ENCODE data around the gene COL9A3. TPM values are rescaled to one million over a fixed set of nuclear protein-coding genes. Genes with fewer than 3 reads are reported as not detected.
A peak's percentile ranks its signal among the peaks of the same experiment; 100 is the strongest.

The COL9A3 gene
- total and polyA plus RNA-seq, 8 donors: 1.7 to 183 (median 9.5) TPM

- no peak for TF ChIP-seq CTCF (IDR thresholded peaks at IDR 0.05)
Measured at GRCh38 chr20:62799459-62799858, 17.4 kb upstream of the COL9A3 start.

GRCh38 chr20:62799873-62800272 is 17.0 kb upstream of the COL9A3 start:
- no peak overlapping the region for H3K27ac ChIP-seq
- DNase-seq: no peak
- no peaks in the 10 kb centered on the region for H3K27me3 ChIP-seq
- H3K4me1 ChIP-seq: peaks cover 0 to 6% (median 0%) of the 10 kb centered on the region in 3 donors
- 87 to 91% methylated on average over 10 of the region's 10 CpGs for WGBS, 2 donors
- H3K9me3 ChIP-seq: no peaks in the 10 kb centered on the region
- H3K4me3 ChIP-seq: no peak overlapping the region
- intact Hi-C loops (cut with DNase I): no loop called here
- peaks cover 0 to 15% (median 4%) of the 10 kb centered on the region in 3 donors for H3K36me3 ChIP-seq
- no peak for TF ChIP-seq CTCF (IDR thresholded peaks at IDR 0.05)
- FAIRE-seq: no peak
- no peak for ATAC-seq

More at GRCh38 chr20:62799459-62799858, 17.4 kb upstream of the COL9A3 start:
- H3K4me3 ChIP-seq: no peak overlapping the region
- ATAC-seq (no peak), DNase-seq (peak in 1 of 6 donors; percentile 21), FAIRE-seq (no peak)
- intact Hi-C loops (cut with DNase I): no loop called here
- WGBS, 2 donors: 96 to 97% methylated on average over 19 of the region's 19 CpGs
- peaks cover 0 to 15% (median 4%) of the 10 kb centered on the region in 3 donors for H3K36me3 ChIP-seq
- peaks cover 0 to 6% (median 0%) of the 10 kb centered on the region in 3 donors for H3K4me1 ChIP-seq
- H3K9me3 ChIP-seq: no peaks in the 10 kb centered on the region
- H3K27ac ChIP-seq: no peak overlapping the region
- H3K27me3 ChIP-seq: no peaks in the 10 kb centered on the region

- TF ChIP-seq CTCF (IDR thresholded peaks at IDR 0.05): no peak
- Histone ChIP-seq H3K27me3 (no peaks in the 10 kb centered on the region), H3K36me3 (peaks cover 0 to 15% (median 4%) of the 10 kb centered on the region in 3 donors), H3K9me3 (no peaks in the 10 kb centered on the region), H3K4me3 (no peak overlapping the region), H3K4me1 (peaks cover 0 to 6% (median 0%) of the 10 kb centered on the region in 3 donors), H3K27ac (no peak overlapping the region)
- WGBS, 2 donors: 87 to 89% methylated on average over 26 of the region's 26 CpGs
- DNase-seq (no peak), ATAC-seq (no peak), FAIRE-seq (no peak)
- intact Hi-C loops (cut with DNase I): no loop called here
Measured at GRCh38 chr20:62800314-62801259, 16.3 kb upstream of the COL9A3 start.

- no peak for TF ChIP-seq CTCF (IDR thresholded peaks at IDR 0.05)
- Histone ChIP-seq H3K4me3 (no peak overlapping the region), H3K4me1 (peaks cover 7 to 15% (median 8%) of the 10 kb centered on the region in 3 donors), H3K9me3 (no peaks in the 10 kb centered on the region), H3K27ac (no peak overlapping the region), H3K36me3 (peaks cover 0 to 15% (median 4%) of the 10 kb centered on the region in 3 donors), H3K27me3 (no peaks in the 10 kb centered on the region)
- FAIRE-seq: no peak
- DNase-seq: peak in 1 of 6 donors; percentile 47
- intact Hi-C loops (cut with DNase I): no loop called here
- 83 to 84% methylated on average over 15 of the region's 15 CpGs for WGBS, 2 donors
- ATAC-seq: no peak
Measured at GRCh38 chr20:62801284-62802010, 15.4 kb upstream of the COL9A3 start.

Data from pancreas (tissue), 10 donors.